Stimulated activated naive CD8-positive, alpha-beta T cell treated with anti-CD3 and anti-CD28 coated beads, Interleukin-15, Interleukin-2, amounts not matched to agents 100 U/mL and 50 U/mL, for 24 hours (primary cell): ENCODE results near the gene PTPRO.
A peak's percentile ranks its signal among the peaks of the same experiment; 100 is the strongest.

Experiments used
- ATAC-seq: fragments of 150-1000 bp; cut with Tn5 transposase; one replicate; pipeline ENCODE4 v1.10.0; 2021
- DNase-seq: peaks from one replicate; pipeline ENCODE4 v3.0.0; 2021

The PTPRO gene

DNA sequence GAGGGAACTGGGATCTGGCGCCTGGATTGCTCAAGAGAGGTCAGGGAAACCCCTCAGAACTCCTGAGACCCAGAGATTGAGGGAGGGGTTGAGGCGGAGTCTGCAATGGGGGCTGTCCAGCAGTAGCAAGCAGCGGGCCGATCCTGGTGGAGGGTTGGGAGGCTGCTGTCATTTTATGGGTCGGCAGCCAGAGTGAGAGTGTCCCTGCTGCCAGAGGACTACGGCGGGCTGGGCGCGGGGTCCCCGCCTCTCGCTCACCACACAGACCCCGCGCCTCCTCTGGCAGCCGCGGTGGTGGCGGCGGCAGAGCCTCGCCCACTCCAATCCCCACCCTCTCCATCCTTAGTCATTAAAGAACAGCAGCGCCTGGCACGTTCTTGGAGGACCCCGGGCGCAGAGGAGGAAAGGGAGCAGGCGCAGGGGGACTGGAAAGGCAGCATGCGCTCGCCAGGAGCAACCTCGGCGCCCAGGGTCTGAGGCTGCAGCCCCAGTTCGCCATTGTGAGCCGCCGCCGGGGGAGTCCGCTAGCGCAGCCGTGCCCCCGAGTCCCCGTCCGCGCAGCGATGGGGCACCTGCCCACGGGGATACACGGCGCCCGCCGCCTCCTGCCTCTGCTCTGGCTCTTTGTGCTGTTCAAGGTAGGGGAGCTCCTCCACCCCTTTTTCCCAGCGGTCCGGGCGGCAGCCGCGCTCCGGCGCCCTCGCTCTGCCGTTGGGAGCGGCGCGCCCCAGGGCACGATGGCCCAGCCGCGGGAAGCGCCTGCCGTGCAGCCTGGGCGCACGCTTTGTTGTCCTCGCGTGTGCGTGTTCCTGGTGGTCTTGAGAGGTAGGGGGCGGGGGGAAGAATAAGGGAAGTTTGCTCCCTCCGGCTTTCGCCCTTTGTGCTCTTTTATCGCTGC, at the start of gene PTPRO:
TSS of gene PTPRO (plus strand) at position 345 of the 898 bp plus-strand sequence.
- ATAC-seq (peak; percentile 43), DNase-seq (no peak)

GRCh38 chr12:15273896-15274295, 48.4 kb upstream of the PTPRO start:
- DNase-seq (no peak), ATAC-seq (no peak)

- ATAC-seq (no peak), DNase-seq (no peak)
Measured at GRCh38 chr12:15274561-15274967, 47.7 kb upstream of the PTPRO start.

GRCh38 chr12:15276088-15276698, 46.1 kb upstream of the PTPRO start:
- DNase-seq: no peak

GRCh38 chr12:15278816-15279658, 43.3 kb upstream of the PTPRO start:
- ATAC-seq (no peak), DNase-seq (no peak)

More at GRCh38 chr12:15276088-15276698, 46.1 kb upstream of the PTPRO start:
- no peak for ATAC-seq

DNA sequence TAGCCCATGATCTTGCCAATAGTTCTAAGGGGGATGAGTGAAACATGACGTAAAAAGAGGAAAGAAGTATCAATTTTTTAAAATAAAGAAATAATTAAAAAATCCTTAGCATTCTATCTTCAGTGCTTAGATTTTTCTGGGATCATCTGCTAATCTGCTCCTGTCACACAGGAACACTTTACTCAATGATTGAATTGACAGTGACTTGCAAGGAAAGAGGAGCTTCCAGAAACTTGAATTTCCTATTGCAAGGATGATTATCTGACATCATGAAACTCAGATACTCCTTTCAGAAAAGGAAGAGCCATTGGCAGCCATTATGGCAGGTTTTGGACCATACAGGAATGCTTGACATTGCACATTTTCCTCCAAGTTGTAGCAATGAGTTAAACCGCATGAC, 41.4 kb upstream of the PTPRO start:
- ATAC-seq (no peak), DNase-seq (no peak)

GRCh38 chr12:15289192-15289591, 33.1 kb upstream of the PTPRO start:
- no peak for DNase-seq

GRCh38 chr12:15293731-15294130, 28.6 kb upstream of the PTPRO start:
- no peak for DNase-seq
- no peak for ATAC-seq

More at GRCh38 chr12:15289192-15289591, 33.1 kb upstream of the PTPRO start:
- no peak for ATAC-seq

GRCh38 chr12:15299947-15300346, 22.4 kb upstream of the PTPRO start:
- ATAC-seq (no peak), DNase-seq (no peak)

- DNase-seq: no peak
- no peak for ATAC-seq
Measured at GRCh38 chr12:15304296-15304695, 18.0 kb upstream of the PTPRO start.

DNA sequence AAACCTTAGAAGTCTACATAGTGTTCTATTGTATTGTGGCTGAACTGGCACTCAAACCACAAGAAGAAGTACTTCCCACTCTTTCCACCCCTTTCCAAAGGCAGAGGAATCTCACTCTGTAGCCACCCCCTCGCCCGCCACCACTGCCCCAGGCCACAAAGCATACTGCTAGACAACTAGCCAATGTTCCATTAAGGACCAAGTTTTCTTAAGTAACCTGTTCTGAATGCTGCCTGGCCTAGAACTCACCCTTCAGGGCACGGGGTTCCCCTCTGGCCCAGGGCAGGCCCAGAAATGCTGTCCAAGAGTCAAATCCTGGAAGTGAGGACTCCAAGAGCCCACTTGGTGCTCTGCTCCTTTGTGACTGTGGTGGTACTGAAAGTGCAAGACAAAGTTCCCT, 15.7 kb upstream of the PTPRO start:
- DNase-seq (no peak), ATAC-seq (no peak)

DNA sequence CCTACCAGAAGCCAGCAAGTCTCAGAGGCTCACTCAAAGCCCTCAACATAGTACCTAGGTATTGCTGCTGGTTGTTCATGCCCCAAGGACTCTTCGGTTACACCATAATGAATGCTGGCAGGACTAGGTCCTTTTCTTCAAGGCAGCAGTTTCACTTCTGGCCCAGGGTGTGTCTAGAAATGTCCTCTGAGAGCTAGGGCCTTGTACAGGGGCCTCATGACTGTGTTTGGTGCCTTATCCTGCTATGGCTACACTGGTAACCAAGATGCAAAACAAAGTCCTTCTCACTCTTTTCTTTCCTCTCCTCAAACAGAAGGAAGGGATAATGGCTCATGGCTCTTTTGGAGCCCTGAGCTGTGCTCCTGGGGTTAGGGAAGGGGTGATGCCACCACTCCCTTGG, 15.2 kb upstream of the PTPRO start:
- DNase-seq (no peak), ATAC-seq (no peak)

- ATAC-seq (no peak), DNase-seq (no peak)
Measured at GRCh38 chr12:15318841-15319240, 3.5 kb upstream of the PTPRO start.

DNA sequence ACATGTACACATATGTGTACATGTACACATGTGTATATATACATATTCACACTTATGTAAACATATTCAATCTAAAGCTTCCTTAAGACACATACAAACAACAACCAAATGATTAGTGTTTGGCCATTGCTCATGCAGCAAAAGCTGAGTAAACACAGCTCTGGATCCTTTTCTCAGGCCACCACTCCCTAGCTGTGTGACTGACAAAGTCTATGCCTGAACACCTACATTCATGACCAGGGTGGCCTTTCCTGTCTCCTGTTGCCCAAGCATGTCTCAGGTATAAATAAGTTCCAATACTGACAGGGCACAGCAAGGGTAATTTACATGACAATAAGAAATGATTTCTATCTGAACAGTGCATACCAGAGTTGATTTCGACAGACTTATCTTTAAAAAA, 1.4 kb upstream of the PTPRO start:
- no peak for ATAC-seq
- DNase-seq: no peak

DNA sequence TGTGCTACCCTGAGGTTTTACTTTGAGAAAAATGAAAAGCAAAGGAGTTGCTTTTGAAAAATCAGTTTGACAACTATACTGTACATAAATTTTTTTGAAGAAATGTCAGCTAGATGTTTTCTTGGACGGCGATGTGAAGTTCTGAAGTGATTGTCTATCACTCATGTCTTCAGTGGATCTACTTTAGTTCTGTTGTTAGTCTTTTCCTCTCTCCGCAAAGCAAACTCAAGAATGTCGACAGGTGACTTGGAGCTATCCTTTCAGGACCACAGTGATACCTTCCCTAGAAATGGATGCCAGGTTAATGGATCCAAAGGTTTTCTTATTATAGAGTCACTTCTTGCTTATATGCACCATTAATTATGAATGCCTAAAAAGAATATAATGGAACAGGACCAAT, 1.2 kb downstream of the PTPRO start:
- ATAC-seq (no peak), DNase-seq (no peak)

- ATAC-seq (no peak), DNase-seq (no peak)
Measured at GRCh38 chr12:15329891-15330290, 7.6 kb downstream of the PTPRO start.

DNA sequence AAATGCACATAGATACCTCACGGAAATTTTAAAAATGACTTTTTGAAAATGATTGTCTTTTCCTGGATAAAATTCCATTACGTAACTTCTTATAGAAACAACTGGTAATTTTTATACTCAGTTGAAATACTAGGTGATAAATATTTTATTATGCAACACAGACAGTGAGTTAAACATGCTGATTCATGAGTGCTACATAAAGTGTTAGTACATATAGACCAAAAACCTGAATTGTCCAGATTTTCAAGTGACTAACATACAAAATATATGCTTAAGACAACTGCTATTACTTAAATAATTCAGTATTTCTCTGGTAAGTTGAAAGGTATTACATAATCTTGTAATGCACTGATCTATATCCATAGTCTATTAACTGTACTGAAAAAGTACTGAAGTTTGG, 11.9 kb downstream of the PTPRO start:
- ATAC-seq: no peak
- no peak for DNase-seq

DNA sequence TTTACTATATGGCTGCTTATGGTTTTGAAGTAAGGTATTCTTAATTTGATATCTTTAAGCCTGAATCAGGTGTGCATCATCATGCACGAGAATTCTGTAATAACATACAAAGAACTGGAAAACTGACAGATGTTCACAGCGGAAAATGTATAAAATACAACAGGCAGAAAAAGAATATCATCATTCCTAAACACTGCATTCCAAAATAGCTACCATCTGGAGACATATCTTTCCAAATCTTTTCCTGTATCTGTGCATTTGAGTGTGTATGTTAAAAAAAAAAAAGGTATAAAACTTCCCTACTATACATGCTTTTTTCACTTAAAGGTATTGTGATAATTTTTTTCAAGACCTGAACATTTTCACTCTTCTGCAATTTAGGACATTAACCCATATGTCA, 13.7 kb downstream of the PTPRO start:
- DNase-seq (no peak), ATAC-seq (no peak)

- no peak for DNase-seq
- ATAC-seq: no peak
Measured at GRCh38 chr12:15336768-15337553, 14.7 kb downstream of the PTPRO start.

DNA sequence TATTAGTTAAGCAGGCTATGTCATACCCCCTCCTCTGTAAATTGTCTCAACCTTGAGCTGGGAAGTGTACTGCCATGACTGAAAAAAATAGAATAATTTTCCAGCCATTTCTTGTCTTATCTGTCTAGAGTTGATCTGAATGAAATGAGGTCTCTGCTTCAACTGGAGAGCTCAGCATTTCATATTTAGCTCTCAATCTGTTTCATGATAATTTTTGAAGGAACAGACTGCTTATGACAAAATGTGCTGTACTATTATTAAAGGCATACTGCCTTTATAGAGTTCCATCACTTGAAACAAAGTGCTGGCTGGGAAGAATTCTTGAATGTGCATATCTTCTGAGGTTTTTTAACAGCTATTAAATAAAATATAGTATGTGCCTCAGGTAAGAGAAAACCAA, 19.1 kb downstream of the PTPRO start:
- no peak for ATAC-seq
- DNase-seq: no peak

DNA sequence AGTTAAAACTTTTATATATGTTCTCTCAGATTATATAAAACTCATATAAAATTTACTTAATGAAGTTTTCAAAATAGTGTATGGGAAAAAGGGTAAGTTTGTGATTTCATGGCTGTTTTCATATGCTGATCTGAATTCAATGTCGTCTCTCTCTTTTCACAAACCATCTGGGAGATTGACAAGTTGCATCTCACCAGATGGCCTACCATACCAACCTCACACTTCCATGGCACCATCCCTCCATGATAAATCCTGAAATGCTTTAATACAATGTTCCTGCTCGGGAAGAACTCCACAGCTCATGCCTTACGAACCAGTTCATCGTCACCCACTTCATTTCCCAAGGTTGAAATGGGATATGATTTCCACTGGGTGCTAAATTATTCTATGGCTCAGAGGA, 22.3 kb downstream of the PTPRO start:
- ATAC-seq (no peak), DNase-seq (no peak)

- DNase-seq (no peak), ATAC-seq (no peak)
Measured at GRCh38 chr12:15346488-15346887, 24.2 kb downstream of the PTPRO start.
